Measurements from ENCODE around the gene TMCO5A.

Gene TMCO5A

DNA sequence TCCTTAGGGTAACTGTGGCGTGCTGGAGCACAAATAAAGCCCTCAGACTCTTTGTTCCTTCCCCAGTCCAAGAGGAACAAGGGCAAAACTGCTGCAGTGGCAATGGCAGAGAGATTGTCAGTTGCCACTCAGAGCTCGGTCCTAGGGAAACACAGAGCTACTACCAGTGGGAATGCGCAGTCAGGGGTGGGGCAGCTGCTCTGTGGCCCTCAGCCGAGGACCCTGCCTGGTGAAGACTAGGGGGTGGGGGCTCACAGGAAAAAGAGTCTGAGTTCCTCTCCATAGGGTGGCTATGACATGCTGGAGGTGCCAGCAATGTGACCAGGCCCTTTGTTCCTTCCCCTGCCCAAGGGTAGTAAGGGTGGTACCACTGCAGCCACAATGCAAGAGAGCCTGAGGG, 43.8 kb downstream of the TMCO5A start:
- DNase-seq, result no peak

DNA sequence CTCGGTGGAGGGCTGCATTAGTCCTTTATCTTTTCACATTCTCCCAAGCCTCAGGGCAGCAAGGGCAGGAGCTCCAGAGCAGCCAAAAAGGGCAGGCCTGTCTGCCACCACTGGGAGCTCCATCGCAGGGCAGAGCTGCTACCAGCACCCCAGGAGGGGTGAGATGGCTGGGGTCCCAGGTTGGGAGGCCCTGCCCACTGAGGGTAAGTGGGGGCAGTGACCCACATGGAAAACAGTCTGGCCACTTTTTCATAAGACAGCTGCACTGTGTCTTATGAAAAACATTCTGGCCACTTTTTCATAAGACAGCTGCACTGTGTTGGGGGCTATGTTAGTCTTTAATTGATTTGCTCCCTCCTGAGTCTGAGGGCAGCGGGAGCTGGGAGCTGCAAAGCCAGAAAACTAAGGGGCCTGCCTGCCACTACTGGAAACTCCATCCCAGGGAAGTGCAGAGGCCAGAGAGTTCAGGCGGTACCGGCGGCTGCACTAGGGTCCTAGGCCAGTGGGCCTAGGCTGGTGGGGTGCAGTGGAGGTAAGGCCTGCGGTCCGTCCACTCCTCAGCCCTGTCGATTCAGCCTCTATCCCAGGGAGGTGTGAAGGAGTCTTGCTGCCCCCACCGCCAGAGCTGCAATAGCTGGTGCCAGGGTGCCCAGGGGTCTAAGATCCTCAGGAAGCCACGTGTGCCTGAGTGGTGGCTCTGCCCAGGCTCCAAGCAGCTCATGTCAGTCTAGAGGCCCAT, 45.4 kb downstream of the TMCO5A start:
- DNase-seq, result no peak

DNA sequence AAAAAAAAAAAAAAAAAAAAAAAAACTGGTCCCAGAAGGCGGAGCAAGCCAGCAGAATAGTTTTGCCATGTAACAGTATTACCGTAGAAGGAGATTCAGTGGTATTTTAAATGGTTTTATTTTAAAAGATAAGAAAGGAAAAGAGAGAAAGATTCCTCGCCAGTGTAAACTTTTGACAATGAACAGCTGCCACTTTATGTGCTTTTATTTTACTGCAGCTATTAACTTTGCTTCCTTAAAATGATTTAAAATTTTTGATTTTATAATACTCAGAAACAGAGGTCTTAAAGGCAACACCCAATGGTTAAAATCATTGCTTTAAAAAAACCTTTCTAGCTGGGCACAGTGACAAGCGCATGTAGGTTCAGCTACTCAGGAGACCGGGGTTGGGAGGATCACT, 46.8 kb downstream of the TMCO5A start:
- no peak for DNase-seq

DNA sequence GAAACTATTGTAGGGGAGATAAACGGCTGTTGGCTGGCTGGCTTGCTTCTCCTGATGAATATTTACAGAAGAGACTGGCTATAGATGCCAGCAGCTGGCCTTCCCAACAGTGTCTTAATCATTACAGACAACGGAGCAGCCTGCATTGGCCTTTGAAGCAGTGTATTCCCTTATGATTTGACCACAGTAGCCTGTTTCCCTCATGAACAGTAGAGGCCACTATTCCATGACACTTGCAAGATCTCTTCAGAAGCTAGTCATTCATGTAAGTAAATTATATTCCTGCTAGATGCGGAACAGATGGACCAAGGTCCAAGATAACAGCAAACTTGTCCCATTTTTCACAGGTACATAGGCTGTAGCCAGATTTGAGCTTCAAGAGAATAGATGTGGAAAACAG, 47.3 kb downstream of the TMCO5A start:
- DNase-seq, result no peak

DNA sequence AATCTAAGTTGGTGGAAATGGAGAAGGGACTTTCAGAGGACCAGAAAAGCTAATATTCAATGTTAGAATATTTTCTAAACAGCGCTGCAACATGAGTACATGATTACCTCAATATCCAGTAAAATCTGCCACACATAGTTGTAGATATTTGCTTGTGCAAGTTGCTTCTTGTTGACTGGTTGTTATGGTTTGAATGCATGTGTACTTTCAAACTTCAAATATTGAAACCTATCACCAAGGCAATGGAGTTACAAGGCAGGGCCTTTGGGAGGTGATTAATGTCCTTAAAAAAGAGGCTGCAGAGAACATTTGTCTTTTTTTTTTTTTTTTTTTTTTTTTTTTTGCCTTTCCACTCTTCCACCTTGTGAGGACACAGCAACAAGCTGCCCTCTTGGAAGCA, 49.9 kb downstream of the TMCO5A start:
- DNase-seq, result no peak

DNA sequence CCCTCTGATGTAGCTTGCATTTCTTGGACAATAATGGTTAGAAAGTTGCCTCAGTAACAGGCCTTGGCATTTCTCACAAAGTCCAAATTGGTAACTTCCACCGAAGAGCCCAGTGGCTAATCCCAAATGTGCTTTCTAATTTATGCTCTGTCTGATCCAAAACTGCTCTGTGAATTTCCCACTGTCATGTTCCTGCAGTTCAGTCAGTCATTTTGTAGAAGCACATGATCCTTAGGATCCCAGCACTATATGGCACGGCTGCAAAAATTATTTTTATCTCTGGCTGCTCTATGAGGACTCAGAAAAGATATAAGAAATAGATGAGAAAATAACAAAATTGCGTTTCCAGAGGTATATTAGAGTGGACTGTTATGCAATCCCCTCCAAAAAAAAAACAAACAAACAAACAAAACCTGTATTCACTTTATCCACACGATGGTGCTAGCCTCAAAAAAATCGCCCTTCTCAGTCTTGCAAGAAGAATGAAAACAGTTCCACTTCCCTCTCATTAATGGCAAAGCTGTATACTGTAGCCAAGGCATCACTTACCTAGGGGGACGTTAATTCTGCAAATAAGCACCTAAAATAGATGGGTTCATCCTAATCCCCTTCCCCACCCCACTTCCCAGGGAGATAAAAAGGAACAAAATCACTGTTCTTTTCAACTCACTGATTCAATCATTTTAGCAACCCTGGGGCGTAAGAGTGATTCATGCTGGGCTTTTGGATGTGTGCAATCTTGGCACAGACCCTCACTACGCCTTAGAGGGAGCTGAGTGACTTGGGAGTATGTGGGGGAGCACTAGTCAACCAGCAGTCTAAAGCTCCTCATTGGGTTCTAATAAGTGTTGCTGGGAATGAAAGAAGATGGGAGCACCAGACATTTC, 61.3 kb downstream of the TMCO5A start:
- peak; percentile 12 for DNase-seq

All from NCI-H1048 (cell line).